Nephron progenitor cell (in vitro differentiated cells): Measurements from ENCODE around the gene KCNQ4.

Experiments
- DNase-seq: peaks from one replicate; pipeline ENCODE4 v3.0.0; 2021
- H3K27ac Mint-ChIP-seq: 2 replicates; pipeline ENCODE4 v1.8.0; 2021; ENCODE audit warnings: mild to moderate bottlenecking, moderate library complexity, mixed read lengths
- H3K27me3 Mint-ChIP-seq: 2 replicates; pipeline ENCODE4 v1.8.0; 2021; ENCODE audit warnings: mild to moderate bottlenecking, low read depth, mixed read lengths; ENCODE audit not compliant: poor library complexity
- H3K36me3 Mint-ChIP-seq: 2 replicates; pipeline ENCODE4 v1.8.0; 2021; ENCODE audit warnings: low read depth, mixed read lengths
- H3K4me1 Mint-ChIP-seq: 2 replicates; pipeline ENCODE4 v1.8.0; 2021; ENCODE audit warnings: mixed read lengths
- H3K4me3 Mint-ChIP-seq: 2 replicates; pipeline ENCODE4 v1.8.0; 2021; ENCODE audit warnings: mild to moderate bottlenecking, moderate library complexity, mixed read lengths
- H3K9me3 Mint-ChIP-seq: 2 replicates; pipeline ENCODE4 v1.8.0; 2021; ENCODE audit warnings: mild to moderate bottlenecking, moderate library complexity, mixed read lengths
- CTCF ChIP-seq: fragments of 200-600 bp; sonication (generic); IDR thresholded peaks from 2 replicates; pipeline ENCODE4 v1.5.0; 2021; ENCODE audit warnings: antibody characterized with exemption

The KCNQ4 gene

DNA sequence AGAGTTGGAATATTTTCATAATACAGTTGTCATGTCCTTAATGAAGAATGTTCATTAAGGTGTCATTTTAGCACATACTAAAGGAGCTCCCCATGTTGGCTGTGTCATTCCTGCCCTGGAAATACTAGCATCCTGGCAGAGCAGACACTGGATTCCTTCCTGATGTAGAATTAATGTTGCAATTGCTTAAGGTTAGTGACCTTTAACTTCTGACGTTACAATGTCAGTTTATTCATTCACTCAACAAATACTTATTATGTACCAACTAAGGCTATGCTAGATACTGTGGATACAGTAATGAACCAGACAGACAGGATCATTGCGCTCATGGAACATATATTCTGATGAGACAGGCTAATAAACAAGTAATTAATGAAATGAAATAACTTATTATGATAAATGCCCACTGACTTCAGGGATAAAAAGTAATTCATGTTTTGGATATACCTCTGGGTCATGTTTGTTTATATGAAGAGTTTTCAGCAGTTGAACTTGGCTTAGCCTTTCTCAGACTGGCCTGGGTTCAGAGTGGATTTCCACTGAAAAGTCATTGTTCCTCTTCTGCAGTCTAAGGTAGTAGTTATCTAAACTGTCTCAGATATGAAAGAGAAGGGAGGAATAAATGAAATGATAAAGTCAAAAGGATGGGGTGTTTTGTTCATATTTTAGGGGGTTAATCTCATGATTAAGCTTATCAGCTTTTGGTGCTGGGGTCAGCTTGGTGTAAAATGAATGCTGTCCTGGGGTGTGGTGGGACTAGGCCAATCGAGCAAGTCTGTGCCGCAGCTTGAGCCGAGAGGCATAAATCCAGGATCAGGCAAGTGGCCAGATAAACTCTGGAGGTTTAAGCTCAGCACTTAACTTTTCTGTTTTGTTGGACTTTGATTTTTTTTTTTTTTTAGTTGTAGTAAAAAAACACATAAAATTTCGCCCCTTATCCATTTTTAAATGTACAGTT lies 43.3 kb upstream of the KCNQ4 start:
- no peak for TF ChIP-seq CTCF
- Mint-ChIP-seq H3K9me3 (no peaks in the 10 kb centered on the region), H3K27ac (no peak overlapping the region), H3K4me1 (peaks cover 6% of the 10 kb centered on the region), H3K4me3 (no peak overlapping the region), H3K36me3 (peaks cover 64% of the 10 kb centered on the region), H3K27me3 (no peaks in the 10 kb centered on the region)
- DNase-seq, result no peak

DNA sequence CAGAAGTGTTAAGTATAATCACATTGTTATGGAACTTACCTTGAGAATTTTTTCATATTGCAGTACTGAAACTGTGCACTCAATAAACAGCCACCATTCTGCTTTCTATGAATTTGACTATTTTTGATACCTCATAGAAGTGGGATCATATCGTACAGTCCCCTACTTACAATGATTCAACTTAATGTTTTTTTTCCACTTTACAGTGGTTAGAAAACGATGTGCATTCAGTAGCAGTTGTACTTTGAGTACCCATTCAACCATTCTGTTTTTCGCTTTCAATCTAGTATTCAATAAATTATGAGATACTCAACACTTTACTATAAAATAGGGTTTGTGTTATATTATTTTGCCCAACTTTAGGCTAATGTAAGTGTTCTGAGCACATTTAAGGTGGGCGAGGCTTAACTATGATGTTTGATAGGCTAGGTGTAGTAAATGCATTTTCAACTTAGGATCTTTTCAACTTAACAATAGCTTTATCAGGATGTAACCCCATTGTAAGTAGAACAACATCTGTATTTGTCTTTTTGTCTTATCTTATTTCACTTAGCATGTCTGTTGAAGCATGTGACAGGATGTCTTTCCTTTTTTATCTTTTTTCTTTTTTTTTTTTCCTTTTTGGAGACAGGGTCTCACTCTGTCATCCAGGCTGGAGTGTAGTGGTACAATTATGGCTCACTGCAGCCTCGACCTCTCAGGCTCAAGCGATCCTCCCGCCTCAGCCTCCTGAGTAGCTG lies 42.4 kb upstream of the KCNQ4 start:
- Mint-ChIP-seq H3K27ac (no peak overlapping the region), H3K4me1 (peaks cover 1% of the 10 kb centered on the region), H3K4me3 (no peak overlapping the region), H3K27me3 (no peaks in the 10 kb centered on the region), H3K9me3 (no peaks in the 10 kb centered on the region), H3K36me3 (peaks cover 61% of the 10 kb centered on the region)
- no peak for DNase-seq
- no peak for TF ChIP-seq CTCF

GRCh38 chr1:40742363-40743061 lies 41.1 kb upstream of the KCNQ4 start:
- DNase-seq, result no peak
- H3K9me3 Mint-ChIP-seq, result no peaks in the 10 kb centered on the region
- peaks cover 6% of the 10 kb centered on the region for H3K4me1 Mint-ChIP-seq
- H3K27ac Mint-ChIP-seq, result no peak overlapping the region
- H3K27me3 Mint-ChIP-seq, result no peaks in the 10 kb centered on the region
- peaks cover 70% of the 10 kb centered on the region for H3K36me3 Mint-ChIP-seq
- no peak for TF ChIP-seq CTCF
- no peak overlapping the region for H3K4me3 Mint-ChIP-seq

- H3K4me3 Mint-ChIP-seq, result no peak overlapping the region
- H3K27me3 Mint-ChIP-seq, result no peaks in the 10 kb centered on the region
- H3K9me3 Mint-ChIP-seq, result no peaks in the 10 kb centered on the region
- DNase-seq, result no peak
- no peak overlapping the region for H3K27ac Mint-ChIP-seq
- TF ChIP-seq CTCF, result no peak
- peaks cover 72% of the 10 kb centered on the region for H3K36me3 Mint-ChIP-seq
- H3K4me1 Mint-ChIP-seq, result peaks cover 6% of the 10 kb centered on the region
These were observed 40.1 kb upstream of the KCNQ4 start for GRCh38 chr1:40743452-40743851.

GRCh38 chr1:40743860-40744259 lies 39.7 kb upstream of the KCNQ4 start:
- Mint-ChIP-seq H3K27me3 (no peaks in the 10 kb centered on the region), H3K4me3 (no peak overlapping the region), H3K4me1 (peaks cover 6% of the 10 kb centered on the region), H3K36me3 (peaks cover 72% of the 10 kb centered on the region), H3K27ac (no peak overlapping the region), H3K9me3 (no peaks in the 10 kb centered on the region)
- no peak for DNase-seq
- TF ChIP-seq CTCF, result no peak
